ENCODE results near the gene LSS.
"Not testable (repeated sequence)": the region's sequence is repeated elsewhere in the genome, so short reads cannot be mapped to it uniquely, and the experiment has no call there.

Gene LSS

DNA sequence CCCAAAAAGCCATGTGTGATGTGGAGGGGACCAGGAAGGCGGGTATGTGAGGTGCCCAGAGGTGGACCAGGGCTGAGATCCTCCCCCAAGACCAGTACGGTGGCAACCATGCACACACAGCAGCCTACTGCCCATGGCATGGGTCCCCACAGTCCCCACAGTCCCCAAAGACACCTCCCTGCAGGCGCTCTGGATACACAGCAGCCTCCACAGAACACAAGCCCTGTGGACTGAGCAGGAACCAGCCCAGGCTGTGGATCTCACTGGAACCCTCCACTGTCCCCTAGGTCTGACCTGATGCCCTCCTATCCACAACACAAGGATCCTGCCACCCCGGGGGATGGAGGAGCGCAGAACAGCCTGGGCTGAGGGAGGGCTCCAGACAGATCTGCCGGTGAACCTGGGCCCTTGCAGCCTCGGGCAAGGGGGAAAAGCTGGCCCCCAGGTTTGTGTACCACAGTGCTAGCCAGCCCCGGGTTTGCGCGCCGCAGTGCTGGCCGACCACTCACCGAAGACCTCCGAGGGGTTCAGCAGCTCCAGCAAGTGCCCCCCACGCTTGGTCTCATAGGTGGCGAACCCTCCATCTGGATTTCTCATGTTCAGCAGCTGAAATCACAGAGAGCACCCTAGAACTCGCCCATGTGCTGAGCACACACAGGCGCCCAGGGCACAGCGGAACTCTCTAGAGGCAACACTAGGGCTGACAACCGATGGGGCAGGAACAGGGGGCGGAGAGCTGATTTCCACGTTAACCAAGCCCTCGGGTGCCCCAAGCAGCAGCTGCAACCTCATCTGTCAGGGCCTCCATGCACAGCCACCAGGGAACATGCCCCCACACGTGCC, 22.2 kb downstream of the LSS start:
- no peak for DNase-seq (ENCODE audit: low read depth in 4 of 4, low spot score in 1 of 4)

- DNase-seq (ENCODE audit: low read depth in 4 of 4, low spot score in 1 of 4) = no peak
These were observed 22.8 kb downstream of the LSS start for GRCh38 chr21:46205766-46206162.

- DNase-seq (ENCODE audit: low read depth in 4 of 4, low spot score in 1 of 4) = no peak
These were observed 23.4 kb downstream of the LSS start for GRCh38 chr21:46205166-46205565.

GRCh38 chr21:46203203-46203600, 25.4 kb downstream of the LSS start:
- DNase-seq (ENCODE audit: low read depth in 4 of 4, low spot score in 1 of 4) = no peak

DNA sequence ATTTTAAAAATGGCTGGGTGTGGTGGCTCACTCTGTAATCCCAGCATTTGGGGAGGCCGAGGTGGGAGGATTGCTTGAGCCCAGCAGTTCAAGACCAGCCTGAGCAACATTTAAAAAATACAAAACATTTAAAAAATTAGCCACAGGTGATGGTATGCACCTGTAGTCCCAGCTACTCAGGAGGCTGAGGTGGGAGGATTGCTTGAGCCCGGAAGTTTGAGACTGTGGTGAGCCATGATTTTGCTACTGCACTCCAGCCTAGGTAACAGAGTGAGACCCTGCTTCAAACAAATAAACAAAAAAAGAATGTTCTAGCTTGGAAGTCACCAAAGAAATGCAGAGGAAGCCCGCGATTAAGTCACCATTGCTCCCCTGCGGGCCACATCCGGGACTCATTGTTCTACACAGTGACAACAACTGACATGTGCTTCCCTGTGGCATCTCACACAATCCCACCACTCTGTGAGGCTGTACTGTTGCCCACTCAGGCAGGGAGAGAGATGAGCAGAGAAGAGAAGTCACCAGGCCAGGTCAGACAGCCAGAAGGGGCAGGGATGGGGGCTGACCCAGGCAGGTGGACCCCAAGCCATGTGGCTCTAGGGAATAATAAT, 25.9 kb downstream of the LSS start:
- no peak for DNase-seq (ENCODE audit: low read depth in 4 of 4, low spot score in 1 of 4)

DNA sequence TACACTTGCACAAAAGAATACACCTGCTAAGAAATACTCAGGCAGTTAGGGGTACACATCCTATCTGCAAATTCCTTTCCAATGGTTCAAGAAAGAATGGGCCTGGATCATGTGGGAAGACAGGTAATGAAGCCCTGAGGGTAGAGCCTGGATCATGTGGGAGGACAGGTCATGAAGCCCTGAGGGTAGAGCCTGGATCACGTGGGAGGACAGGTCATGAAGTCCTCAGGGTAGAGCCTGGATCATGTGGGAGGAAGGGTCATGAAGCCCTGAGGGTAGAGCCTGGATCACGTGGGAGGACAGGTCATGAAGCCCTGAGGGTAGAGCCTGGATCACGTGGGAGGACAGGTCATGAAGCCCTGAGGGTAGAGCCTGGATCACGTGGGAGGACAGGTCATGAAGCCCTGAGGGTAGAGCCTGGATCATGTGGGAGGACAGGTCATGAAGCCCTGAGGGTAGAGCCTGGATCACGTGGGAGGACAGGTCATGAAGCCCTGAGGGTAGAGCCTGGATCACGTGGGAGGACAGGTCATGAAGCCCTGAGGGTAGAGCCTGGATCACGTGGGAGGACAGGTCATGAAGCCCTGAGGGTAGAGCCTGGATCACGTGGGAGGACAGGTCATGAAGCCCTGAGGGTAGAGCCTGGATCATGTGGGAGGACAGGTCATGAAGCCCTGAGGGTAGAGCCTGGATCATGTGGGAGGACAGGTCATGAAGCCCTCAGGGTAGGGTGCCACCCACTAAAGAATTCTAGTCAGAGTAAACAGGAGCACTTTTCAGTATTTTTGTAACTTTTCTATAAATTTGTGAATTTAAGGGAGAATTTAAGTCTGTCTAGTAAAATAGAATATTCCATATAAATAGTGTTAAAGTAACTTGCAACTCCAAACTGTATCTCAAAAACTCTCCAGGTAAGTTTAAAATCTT, 27.4 kb downstream of the LSS start:
- DNase-seq (ENCODE audit: low read depth in 4 of 4, low spot score in 1 of 4) = not testable (repeated sequence)

GRCh38 chr21:46199436-46200373, 28.9 kb downstream of the LSS start:
- no peak for DNase-seq (ENCODE audit: low read depth in 4 of 4, low spot score in 1 of 4)

DNA sequence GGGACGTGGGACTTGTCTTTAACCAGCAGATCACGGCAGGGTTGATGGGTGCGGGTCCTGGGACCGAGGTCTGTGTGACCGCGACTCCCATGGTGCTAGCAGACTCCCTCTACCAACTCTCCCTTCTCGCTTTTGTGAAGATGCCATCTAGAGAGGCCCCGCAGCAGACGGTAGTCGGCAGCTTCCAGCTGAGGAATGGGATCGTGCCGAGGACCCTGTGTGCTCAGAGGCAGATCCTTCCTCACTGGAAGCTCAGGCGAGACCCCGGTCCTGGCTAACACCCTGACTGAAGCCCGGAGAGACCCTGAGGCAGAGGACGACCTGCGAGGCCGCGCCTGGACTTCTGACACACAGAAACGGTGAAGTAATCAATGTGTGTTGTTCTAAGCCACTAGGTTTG, 31.8 kb downstream of the LSS start:
- no peak for DNase-seq (ENCODE audit: low read depth in 4 of 4, low spot score in 1 of 4)

GRCh38 chr21:46195595-46196195, 32.9 kb downstream of the LSS start:
- DNase-seq (ENCODE audit: low read depth in 4 of 4, low spot score in 1 of 4) = no peak

DNA sequence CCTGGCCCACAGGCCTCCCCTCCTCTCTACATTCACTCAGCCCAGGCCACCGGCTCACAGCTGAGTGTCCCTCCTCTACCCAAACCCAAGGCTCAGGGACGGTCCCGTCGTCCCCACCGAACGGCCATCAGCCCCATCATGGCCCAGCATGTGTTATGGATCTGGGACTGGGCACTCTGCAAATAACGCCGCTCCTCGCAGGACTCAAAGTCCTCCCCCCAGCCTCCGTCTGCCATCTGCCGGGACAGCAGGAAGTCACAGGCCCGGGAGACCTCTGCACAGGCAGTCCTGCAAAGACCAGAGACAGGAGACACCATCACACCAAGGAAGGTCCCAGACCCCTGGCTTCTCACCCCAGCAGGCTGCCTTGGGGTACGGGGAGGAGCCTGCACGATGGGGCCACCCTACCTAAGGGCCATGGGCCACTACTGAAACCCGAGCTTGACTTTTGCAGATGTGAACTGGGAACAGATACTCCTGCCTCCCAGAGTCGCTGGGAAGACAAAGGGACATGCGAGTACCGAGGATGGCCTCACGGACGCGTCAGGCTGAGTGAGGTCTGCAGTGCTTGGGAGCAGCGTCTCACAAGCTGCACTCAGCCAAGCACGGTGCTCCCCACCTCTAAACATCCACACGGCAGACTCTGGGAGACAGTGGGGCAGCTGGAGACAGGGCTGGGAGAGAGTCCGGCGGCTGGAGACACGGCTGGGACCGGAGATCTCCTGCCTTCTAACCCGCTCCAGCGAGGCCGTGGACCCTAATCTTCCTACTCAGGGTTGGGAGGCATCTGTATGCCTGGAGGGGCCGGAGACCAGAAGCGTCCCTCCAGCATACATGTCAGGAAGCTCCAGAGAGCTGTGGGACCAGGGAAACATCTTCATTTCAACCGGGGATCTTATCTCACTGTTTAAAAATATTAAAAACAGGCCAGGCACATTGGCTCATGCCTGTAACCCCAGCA, 33.9 kb downstream of the LSS start:
- DNase-seq (ENCODE audit: low read depth in 4 of 4, low spot score in 1 of 4) = no peak

- DNase-seq (ENCODE audit: low read depth in 4 of 4, low spot score in 1 of 4) = no peak
These were observed 34.7 kb downstream of the LSS start for GRCh38 chr21:46193829-46194373.

- no peak for DNase-seq (ENCODE audit: low read depth in 4 of 4, low spot score in 1 of 4)
These were observed 36.6 kb downstream of the LSS start for GRCh38 chr21:46191686-46192575.

DNA sequence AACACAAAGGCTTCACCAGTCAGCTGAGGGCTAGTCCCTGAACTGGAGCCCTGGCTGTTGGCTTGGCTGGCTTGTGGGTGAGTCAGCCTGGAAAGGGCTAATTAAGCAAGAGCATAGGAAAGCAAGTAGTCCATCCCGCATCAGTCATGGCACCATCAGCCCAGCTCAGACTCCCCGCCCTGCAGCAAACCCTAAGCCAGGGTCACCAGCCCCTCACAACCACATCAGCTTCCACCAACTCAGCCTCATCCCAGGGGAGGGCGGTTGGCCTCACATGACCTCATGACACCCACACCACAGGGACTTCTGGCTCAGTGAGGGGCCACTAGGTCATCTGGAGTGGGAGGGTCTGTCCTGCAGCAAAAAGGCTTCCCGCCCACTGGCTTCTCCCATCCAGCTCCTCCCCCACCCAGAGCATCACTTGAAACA, 37.3 kb downstream of the LSS start:
- DNase-seq (ENCODE audit: low read depth in 4 of 4, low spot score in 1 of 4) = no peak

GRCh38 chr21:46190491-46191131, 38.0 kb downstream of the LSS start:
- no peak for DNase-seq (ENCODE audit: low read depth in 4 of 4, low spot score in 1 of 4)

GRCh38 chr21:46189959-46190490, 38.5 kb downstream of the LSS start:
- no peak for DNase-seq (ENCODE audit: low read depth in 4 of 4, low spot score in 1 of 4)

- DNase-seq (ENCODE audit: low read depth in 4 of 4, low spot score in 1 of 4) = no peak
These were observed 39.2 kb downstream of the LSS start for GRCh38 chr21:46189213-46189958.
